Keratinocyte (primary cell): ENCODE data around the gene ELMO2. TPM values are rescaled to one million over a fixed set of nuclear protein-coding genes. Genes with fewer than 3 reads are reported as not detected.

ENCODE experiments used
- DNase-seq: peaks from one replicate; pipeline ENCODE4 v3.0.0-alpha.2; 2011; ENCODE audit warnings: low read depth, missing footprints, low spot score
- FAIRE-seq: peaks from 2 replicates; lab custom pipeline; 2011; peaks lifted over from hg19 to GRCh38; lab: Jason Lieb, UNC
- H2AFZ ChIP-seq: 2 replicates; pipeline ENCODE4 v1.6.0; 2012; ENCODE audit warnings: low read length, control low read depth, inconsistent platforms; ENCODE audit not compliant: control insufficient read depth
- H3K27ac ChIP-seq: 2 replicates; pipeline ENCODE4 v1.5.1; 2011; ENCODE audit warnings: low read length; ENCODE audit not compliant: control insufficient read depth, insufficient read depth
- H3K27me3 ChIP-seq: 3 replicates; pipeline ENCODE4 v1.6.0; 2011; ENCODE audit warnings: low read length; ENCODE audit not compliant: control insufficient read depth, insufficient read depth; ENCODE audit errors: extremely low read depth
- H3K36me3 ChIP-seq, 2 experiments: 2 replicates in 1 of 2; 3 replicates in 1 of 2; pipeline ENCODE4 v1.5.1; 2011; ENCODE audit warnings: low read length in 2 of 2, mild to moderate bottlenecking in 1 of 2; ENCODE audit not compliant: control insufficient read depth in 2 of 2, insufficient read depth in 2 of 2; ENCODE audit errors: extremely low read depth in 1 of 2
- H3K4me1 ChIP-seq: 3 replicates; pipeline ENCODE4 v1.5.1; 2011; ENCODE audit warnings: low read length; ENCODE audit not compliant: control insufficient read depth, insufficient read depth; ENCODE audit errors: extremely low read depth
- H3K4me2 ChIP-seq: 3 replicates; pipeline ENCODE4 v1.6.0; 2011; ENCODE audit warnings: low read depth, low read length; ENCODE audit not compliant: control insufficient read depth, insufficient read depth; ENCODE audit errors: extremely low read depth
- H3K4me3 ChIP-seq, 3 experiments: fragments of 200-600 bp in 1 of 3; sonication (generic) in 1 of 3; 2 replicates in 2 of 3; 3 replicates in 1 of 3; pipeline ENCODE4 v1.5.1; 2011 to 2016; ENCODE audit warnings: low read length in 3 of 3, mild to moderate bottlenecking in 3 of 3, control low read depth in 2 of 3, inconsistent platforms in 1 of 3, low read depth in 1 of 3, mixed read lengths in 1 of 3, mixed run types in 1 of 3, moderate library complexity in 1 of 3; ENCODE audit not compliant: control insufficient read depth in 2 of 3, insufficient read depth in 2 of 3; ENCODE audit errors: extremely low read depth in 1 of 3
- H3K79me2 ChIP-seq: 2 replicates; pipeline ENCODE4 v1.6.0; 2012; ENCODE audit warnings: low read length; ENCODE audit not compliant: control insufficient read depth, insufficient read depth
- H3K9ac ChIP-seq: 3 replicates; pipeline ENCODE4 v1.6.0; 2011; ENCODE audit warnings: low read length; ENCODE audit not compliant: control insufficient read depth, insufficient read depth; ENCODE audit errors: extremely low read depth
- H3K9me1 ChIP-seq: 3 replicates; pipeline ENCODE4 v1.6.0; 2011; ENCODE audit warnings: low read length; ENCODE audit not compliant: control insufficient read depth, insufficient read depth; ENCODE audit errors: extremely low read depth
- H3K9me3 ChIP-seq: 2 replicates; pipeline ENCODE4 v1.5.1; 2012; ENCODE audit warnings: low read depth, low read length; ENCODE audit not compliant: control insufficient read depth
- H4K20me1 ChIP-seq: 3 replicates; pipeline ENCODE4 v1.6.0; 2011; ENCODE audit warnings: low read length; ENCODE audit not compliant: control insufficient read depth, insufficient read depth; ENCODE audit errors: extremely low read depth
- EZH2 ChIP-seq: IDR thresholded peaks from one replicate; pipeline ENCODE4 v1.6.1; 2012; ENCODE audit warnings: inconsistent platforms, mild to moderate bottlenecking, low read length, moderate library complexity
- dilution Hi-C: fragments of 300-500 bp; cut with MboI; formaldehyde crosslinking; loops from one replicate; pipeline ENCODE4 v1.7.0; 2020; ENCODE audit warnings: low sequenced_read_pairs; ENCODE audit not compliant: extremely low pct_ligation_motif_present
- polyA plus RNA-seq, 5 experiments: library from polyadenylated mRNA; depleted of rRNA in 3 of 5; stranded (reverse) in 3 of 5; stranded (forward) in 1 of 5; unstranded in 1 of 5; fragments of >200 nt; gene quantifications; 1 replicate in 1 of 5; 2 replicates in 3 of 5; 3 replicates in 1 of 5; pipeline versions ENCODE4 v1.2.1 to v1.2.3, GENCODE V29; 2011 to 2012; ENCODE audit warnings: missing spikeins in 2 of 5, low read depth in 1 of 5, low replicate concordance in 1 of 5
- TF ChIP-seq, protein P1 (sequence below), 3 experiments: IDR thresholded peaks in 1 of 3; conservative IDR thresholded peaks in 1 of 3; optimal IDR thresholded peaks in 1 of 3; 2 replicates in 2 of 3; 3 replicates in 1 of 3; pipeline versions ENCODE3 to v1.5.1; 2011; ENCODE audit warnings: low read length in 3 of 3, mild to moderate bottlenecking in 3 of 3, moderate library complexity in 2 of 3, control low read depth in 1 of 3, inconsistent platforms in 1 of 3; ENCODE audit not compliant: insufficient read depth in 2 of 3; ENCODE audit errors: extremely low read depth in 1 of 3

The ELMO2 gene
- polyA plus RNA-seq, 1 donor (not counting 4 experiments of a cell fraction or from before 2014, with no cell fraction given): 28.5 TPM

DNA sequence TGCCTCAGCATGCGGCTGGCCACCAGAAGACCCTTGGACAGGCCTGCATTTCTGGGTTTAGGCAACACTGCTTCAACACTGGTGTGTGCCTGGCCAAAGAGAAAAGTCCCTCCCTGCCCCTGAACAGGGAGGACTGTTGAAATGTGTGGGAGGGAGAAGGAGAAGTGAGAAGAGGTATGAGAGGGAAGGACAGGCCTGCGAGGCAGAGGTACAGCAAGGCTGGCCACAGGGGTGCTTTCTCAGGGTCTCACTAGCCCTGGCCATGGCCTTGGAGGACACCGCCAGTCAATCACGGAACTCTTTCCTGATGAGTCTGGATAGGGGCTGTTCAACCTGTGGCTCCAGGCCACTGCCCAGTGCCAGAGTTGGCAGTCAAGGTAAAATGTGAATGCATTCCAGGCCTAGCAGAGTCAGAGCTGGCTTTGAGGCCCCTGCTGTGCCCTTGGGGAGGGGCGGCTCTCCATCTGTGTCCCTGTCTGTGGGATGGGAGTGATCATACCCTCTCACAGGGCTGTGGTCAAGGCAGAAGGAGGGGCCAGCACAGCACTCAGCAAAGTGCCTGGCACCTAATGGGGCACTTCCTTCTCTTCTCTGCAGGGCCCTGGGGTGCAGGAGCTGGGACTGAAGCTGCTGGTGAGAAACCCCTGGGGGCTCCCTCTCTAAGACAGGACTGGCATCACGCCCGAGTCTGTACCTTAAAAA is 54.9 kb downstream of the ELMO2 start:
- Histone ChIP-seq H4K20me1 (no peaks in the 10 kb centered on the region), H3K36me3 (peaks cover 8 to 19% of the 10 kb centered on the region in 2 experiments), H3K79me2 (no peaks in the 10 kb centered on the region), H3K27ac (no peak overlapping the region), H3K9ac (no peak overlapping the region), H3K9me1 (no peaks in the 10 kb centered on the region), H2AFZ (no peak overlapping the region), H3K27me3 (no peaks in the 10 kb centered on the region), H3K4me1 (no peaks in the 10 kb centered on the region), H3K9me3 (no peaks in the 10 kb centered on the region), H3K4me3 (no peak overlapping the region), H3K4me2 (no peak overlapping the region)
- TF ChIP-seq, protein P1, sequence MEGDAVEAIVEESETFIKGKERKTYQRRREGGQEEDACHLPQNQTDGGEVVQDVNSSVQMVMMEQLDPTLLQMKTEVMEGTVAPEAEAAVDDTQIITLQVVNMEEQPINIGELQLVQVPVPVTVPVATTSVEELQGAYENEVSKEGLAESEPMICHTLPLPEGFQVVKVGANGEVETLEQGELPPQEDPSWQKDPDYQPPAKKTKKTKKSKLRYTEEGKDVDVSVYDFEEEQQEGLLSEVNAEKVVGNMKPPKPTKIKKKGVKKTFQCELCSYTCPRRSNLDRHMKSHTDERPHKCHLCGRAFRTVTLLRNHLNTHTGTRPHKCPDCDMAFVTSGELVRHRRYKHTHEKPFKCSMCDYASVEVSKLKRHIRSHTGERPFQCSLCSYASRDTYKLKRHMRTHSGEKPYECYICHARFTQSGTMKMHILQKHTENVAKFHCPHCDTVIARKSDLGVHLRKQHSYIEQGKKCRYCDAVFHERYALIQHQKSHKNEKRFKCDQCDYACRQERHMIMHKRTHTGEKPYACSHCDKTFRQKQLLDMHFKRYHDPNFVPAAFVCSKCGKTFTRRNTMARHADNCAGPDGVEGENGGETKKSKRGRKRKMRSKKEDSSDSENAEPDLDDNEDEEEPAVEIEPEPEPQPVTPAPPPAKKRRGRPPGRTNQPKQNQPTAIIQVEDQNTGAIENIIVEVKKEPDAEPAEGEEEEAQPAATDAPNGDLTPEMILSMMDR (optimal IDR thresholded peaks at IDR 0.05 in 1 of 3, IDR thresholded peaks at IDR 0.05 in 1 of 3, conservative IDR thresholded peaks at IDR 0.05 in 1 of 3; ENCODE audit: extremely low read depth in 1 of 3, insufficient read depth in 2 of 3, low read length in 3 of 3): no peak
- TF ChIP-seq EZH2: no peak
- DNase-seq (no peak), FAIRE-seq (no peak)
- dilution Hi-C loops: no loop called here

DNA sequence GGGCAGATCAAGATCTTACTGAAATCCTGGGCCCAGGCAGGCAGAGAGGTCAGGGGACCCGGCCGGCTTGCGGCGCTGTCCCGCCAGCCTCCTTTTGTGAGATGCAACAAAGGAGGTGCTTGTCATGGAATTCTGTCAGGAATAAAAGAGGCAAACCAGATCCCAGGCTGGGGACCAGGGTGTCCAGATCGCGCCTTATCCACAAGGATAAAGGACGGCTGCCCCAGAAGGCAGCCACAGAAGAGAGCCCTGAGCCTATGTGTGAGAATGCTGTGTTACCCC is 55.5 kb downstream of the ELMO2 start:
- TF ChIP-seq, protein P1 (optimal IDR thresholded peaks at IDR 0.05 in 1 of 3, IDR thresholded peaks at IDR 0.05 in 1 of 3, conservative IDR thresholded peaks at IDR 0.05 in 1 of 3; ENCODE audit: extremely low read depth in 1 of 3, insufficient read depth in 2 of 3, low read length in 3 of 3): no peak
- no peak for TF ChIP-seq EZH2

More for the DNA sequence above, 55.5 kb downstream of the ELMO2 start:
- Histone ChIP-seq H3K9me3 (no peaks in the 10 kb centered on the region), H3K4me2 (no peak overlapping the region), H4K20me1 (no peaks in the 10 kb centered on the region), H3K9ac (no peak overlapping the region), H2AFZ (no peak overlapping the region), H3K4me3 (no peak overlapping the region), H3K27me3 (no peaks in the 10 kb centered on the region), H3K27ac (no peak overlapping the region), H3K36me3 (peaks cover 5 to 16% of the 10 kb centered on the region in 2 experiments), H3K4me1 (no peaks in the 10 kb centered on the region), H3K9me1 (no peaks in the 10 kb centered on the region), H3K79me2 (no peaks in the 10 kb centered on the region)
- no peak for FAIRE-seq
- no peak for DNase-seq
- dilution Hi-C loops: no loop called here
